ENCODE measurements around the gene COL27A1.

The COL27A1 gene

DNA sequence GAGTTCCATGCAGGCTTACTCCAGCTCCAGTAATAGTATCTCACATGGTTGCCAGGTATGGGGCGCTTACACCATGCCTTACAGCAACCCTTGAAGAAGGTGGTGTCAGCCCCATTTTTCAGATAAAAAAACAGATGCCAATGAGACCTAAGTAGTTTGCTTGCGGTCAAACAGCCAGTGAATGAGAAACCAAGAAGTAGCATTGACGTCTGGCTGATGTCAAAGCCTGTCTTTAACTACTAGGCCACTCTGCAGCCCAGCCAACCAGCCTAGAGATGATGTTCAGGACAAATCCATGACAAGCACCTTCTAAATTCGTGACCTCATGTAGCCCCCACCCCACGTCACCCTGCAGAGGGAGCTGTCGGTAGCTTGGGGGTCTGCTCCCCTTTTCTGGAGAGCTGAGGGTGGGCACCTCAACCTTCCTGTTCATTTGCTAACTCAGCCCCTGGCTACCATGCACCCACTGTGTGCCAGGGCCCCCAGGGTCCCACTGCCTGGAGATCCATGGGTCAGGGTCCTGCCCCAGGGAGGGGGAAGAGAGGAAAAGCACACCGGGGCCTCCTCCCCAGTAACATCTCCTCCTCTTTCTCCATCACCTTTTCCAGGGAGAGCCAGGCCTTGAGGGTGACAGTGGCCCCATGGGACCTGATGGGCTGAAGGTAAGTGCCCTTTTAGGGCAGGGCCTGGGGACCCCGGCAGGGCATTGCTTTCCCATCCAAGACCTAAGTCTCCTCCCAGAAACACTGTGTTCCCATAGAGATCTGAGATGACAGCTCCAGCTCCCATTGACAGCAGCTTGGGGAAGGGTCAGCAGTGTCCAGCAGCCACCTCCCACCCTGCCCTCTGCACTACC, 115.0 kb downstream of the COL27A1 start:
- no peak for DNase-seq (ENCODE audit: low spot score)
- TF ChIP-seq, protein P1, sequence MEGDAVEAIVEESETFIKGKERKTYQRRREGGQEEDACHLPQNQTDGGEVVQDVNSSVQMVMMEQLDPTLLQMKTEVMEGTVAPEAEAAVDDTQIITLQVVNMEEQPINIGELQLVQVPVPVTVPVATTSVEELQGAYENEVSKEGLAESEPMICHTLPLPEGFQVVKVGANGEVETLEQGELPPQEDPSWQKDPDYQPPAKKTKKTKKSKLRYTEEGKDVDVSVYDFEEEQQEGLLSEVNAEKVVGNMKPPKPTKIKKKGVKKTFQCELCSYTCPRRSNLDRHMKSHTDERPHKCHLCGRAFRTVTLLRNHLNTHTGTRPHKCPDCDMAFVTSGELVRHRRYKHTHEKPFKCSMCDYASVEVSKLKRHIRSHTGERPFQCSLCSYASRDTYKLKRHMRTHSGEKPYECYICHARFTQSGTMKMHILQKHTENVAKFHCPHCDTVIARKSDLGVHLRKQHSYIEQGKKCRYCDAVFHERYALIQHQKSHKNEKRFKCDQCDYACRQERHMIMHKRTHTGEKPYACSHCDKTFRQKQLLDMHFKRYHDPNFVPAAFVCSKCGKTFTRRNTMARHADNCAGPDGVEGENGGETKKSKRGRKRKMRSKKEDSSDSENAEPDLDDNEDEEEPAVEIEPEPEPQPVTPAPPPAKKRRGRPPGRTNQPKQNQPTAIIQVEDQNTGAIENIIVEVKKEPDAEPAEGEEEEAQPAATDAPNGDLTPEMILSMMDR (IDR thresholded peaks at IDR 0.05; ENCODE audit: borderline replicate concordance, control extremely low read depth, extremely low read depth, insufficient read depth, missing control alignments), result no peak
- in situ Hi-C loops (cut with MboI; ENCODE audit: low sequenced_read_pairs, unreplicated experiment), result no loop called here

DNA sequence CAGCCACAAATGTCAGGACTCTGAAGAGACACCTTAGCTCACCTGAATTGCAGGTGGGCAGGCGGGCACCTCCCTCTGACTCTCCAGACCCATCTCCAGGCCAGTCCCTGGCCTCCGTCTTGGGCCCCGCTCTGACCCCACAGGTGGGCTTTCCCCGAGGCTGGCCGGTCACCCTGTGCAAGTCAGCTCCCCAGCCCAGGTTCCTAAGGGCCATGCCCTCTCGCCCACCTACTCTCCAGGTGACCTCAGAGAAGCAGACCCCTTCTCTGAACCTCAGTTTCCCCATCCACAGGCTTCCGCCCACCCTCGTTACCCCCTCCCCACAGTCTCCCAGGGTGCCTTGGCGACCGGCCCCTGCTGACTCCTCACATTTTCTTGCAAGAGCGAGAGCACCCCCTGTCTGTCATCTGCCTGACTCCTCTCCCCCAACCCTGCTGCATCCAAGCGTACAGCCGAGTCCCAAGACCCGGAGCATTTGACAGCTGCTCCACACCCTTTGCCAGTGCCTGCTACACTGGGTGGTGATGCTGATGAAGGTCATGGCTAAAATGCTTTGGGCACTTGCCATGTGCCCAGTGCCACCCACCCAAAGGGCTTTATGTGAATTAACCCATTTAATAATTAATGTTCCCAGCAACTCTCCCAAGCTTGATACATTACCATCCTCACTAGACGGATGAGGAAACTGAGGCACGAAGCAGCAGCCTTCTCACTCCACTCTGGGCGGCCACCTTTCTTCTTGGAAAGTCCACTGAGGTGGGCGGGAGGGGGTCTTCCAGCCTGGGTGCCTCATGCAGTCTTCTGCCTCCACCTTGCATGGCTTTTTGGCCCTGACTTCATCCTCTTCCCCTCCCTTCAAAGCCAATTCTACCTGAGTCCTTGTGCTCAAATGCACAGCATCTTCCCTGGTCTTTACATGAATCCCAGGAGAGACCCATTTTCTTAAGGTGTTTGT, 116.5 kb downstream of the COL27A1 start:
- in situ Hi-C loops (cut with MboI; ENCODE audit: low sequenced_read_pairs, unreplicated experiment), result no loop called here
- peak; percentile 63 for DNase-seq (ENCODE audit: low spot score)

DNA sequence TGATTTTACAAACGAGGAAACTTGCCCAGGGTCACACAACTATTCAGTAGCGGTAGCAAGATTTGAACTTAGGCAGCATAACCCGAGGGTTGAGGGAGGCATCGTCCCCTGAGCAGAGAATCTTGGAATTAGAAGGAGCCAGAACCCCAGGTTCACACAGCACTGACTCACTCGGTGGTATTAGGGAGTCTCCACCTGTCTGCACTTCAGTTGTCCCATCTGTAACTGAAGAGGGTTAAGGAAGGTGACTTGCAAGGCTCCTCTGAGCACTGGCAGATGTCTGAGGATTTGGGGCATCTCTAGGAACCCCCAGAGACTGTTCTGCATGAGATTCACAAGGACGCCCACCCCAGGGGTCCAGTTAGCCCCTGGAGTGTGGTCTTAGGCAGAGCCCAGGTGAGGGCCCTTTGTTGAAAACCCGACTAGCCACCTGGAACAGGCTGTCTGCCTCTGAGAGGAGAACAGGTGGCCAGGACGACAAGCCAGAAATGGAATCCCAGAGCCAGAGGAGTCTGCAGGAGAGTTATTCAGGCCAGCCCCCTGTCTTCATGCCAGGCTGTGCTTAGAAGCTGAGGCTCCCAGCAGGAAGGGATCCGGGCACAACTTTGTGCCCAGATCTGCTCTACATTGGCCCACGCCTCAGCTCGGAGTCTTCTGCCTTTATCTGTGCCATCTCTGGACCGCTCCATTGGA, 117.5 kb downstream of the COL27A1 start:
- in situ Hi-C loops (cut with MboI; ENCODE audit: low sequenced_read_pairs, unreplicated experiment), result no loop called here
- DNase-seq (ENCODE audit: low spot score), result no peak
- TF ChIP-seq, protein P1 (IDR thresholded peaks at IDR 0.05; ENCODE audit: borderline replicate concordance, control extremely low read depth, extremely low read depth, insufficient read depth, missing control alignments), result no peak

More for the DNA sequence above, 116.5 kb downstream of the COL27A1 start:
- TF ChIP-seq, protein P1 (IDR thresholded peaks at IDR 0.05; ENCODE audit: borderline replicate concordance, control extremely low read depth, extremely low read depth, insufficient read depth, missing control alignments), result peak; percentile 11

DNA sequence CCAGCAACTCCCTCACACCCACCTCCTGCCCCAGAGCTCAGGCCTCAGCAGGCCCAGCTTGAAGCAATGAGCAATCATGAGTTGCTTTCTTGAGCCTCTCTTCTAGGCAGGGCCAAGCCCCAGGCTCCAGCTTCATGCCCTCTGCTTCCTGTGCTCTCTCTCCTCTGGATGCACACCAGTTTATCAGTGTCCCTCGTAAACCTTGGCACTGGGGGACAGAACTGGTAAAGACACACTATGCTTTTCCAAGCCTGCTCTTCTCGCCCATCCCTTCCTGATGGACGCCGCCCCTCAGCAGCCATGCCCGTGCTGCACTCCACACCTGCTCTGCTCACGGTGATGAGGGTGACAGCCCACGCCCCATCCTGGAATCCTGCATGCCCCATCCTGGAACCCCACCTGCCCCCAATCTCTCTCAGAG, 118.1 kb downstream of the COL27A1 start:
- TF ChIP-seq, protein P1 (IDR thresholded peaks at IDR 0.05; ENCODE audit: borderline replicate concordance, control extremely low read depth, extremely low read depth, insufficient read depth, missing control alignments), result no peak
- in situ Hi-C loops (cut with MboI; ENCODE audit: low sequenced_read_pairs, unreplicated experiment), result no loop called here
- no peak for DNase-seq (ENCODE audit: low spot score)

DNA sequence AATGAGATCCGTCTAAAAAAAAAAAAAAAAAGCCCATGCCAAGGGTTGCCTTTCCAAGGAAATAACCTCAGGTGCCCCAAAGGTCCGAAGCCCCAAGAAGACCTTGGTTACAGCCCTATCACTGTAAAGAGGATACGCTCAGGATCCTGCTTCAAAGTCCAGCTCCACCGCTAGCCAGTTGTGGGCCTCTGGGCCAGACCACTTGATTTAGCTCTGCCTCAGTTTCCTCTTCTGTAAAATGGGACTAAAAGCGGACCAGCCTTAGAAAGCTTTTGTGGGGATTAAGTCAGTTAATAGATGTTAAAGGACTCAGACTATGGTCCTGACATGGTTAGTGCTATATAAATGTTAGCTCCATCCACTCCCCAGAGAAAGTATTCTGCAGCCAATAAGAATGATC, 118.9 kb downstream of the COL27A1 start:
- in situ Hi-C loops (cut with MboI; ENCODE audit: low sequenced_read_pairs, unreplicated experiment), result no loop called here
- TF ChIP-seq, protein P1 (IDR thresholded peaks at IDR 0.05; ENCODE audit: borderline replicate concordance, control extremely low read depth, extremely low read depth, insufficient read depth, missing control alignments), result no peak
- no peak for DNase-seq (ENCODE audit: low spot score)
